Iris pigment epithelial cell (primary cell): ENCODE data around the gene PCDH9.
"Not testable (repeated sequence)": the region's sequence is repeated elsewhere in the genome, so short reads cannot be mapped to it uniquely, and the experiment has no call there.

Source experiments
- DNase-seq: peaks from one replicate; pipeline ENCODE4 v3.0.0-alpha.2; 2011; ENCODE audit warnings: low read depth

The PCDH9 gene

GRCh38 chr13:66266348-66266747 lies 963.8 kb downstream of the PCDH9 start:
- DNase-seq, result no peak

- peak; percentile 10 for DNase-seq
Observed at GRCh38 chr13:66265371-66265770, 964.8 kb downstream of the PCDH9 start.

GRCh38 chr13:66264971-66265370 lies 965.2 kb downstream of the PCDH9 start:
- DNase-seq, result peak; percentile 9

GRCh38 chr13:66262330-66262729 lies 967.8 kb downstream of the PCDH9 start:
- DNase-seq, result no peak

- not testable (repeated sequence) for DNase-seq
Observed at GRCh38 chr13:66259426-66259825, 970.7 kb downstream of the PCDH9 start.
